ENCODE data around the gene LMTK2. TPM values are rescaled to one million over a fixed set of nuclear protein-coding genes. Genes with fewer than 3 reads are reported as not detected.

Gene LMTK2
- total RNA-seq, 1 donor from 2014 or later: 23.2 TPM

- no peak for DNase-seq (ENCODE audit: low read depth)
Measured at GRCh38 chr7:98137134-98137825, 30.6 kb downstream of the LMTK2 start.

DNA sequence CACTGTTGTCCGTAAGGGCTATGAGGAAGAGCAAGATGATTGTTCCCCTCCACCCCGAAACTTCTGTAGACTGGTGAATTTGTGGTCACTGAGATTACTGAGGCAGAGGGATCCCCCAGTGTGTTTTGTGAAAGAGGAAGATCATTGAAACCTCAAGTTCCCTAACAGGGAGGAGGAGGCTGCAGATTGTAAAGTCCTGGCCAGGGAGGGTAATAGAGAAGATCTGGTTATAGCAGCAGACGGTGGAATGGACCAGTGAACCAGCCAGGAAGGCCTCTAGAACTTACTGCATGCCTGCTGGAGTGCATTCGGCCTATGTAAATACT, 31.1 kb downstream of the LMTK2 start:
- DNase-seq (ENCODE audit: low read depth): no peak

DNA sequence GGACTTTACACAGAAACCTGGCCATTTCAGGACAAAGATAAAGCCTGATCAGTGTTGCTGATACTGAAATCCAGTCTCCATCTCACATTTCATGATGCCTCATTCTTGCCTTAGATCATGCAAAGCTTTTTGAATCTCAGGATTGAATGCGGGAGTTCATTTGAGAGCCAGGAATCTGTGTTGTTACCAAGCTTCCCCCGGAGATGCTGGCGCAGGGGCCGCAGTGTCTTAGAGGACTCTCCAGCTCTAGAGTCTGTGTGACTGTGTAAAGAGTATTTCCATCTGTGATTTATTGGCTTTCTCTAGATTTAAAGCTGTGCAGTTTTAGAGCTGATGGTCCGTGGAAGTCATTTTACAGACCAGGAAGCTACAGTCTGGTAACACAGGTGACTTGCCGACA, 32.0 kb downstream of the LMTK2 start:
- no peak for DNase-seq (ENCODE audit: low read depth)

DNA sequence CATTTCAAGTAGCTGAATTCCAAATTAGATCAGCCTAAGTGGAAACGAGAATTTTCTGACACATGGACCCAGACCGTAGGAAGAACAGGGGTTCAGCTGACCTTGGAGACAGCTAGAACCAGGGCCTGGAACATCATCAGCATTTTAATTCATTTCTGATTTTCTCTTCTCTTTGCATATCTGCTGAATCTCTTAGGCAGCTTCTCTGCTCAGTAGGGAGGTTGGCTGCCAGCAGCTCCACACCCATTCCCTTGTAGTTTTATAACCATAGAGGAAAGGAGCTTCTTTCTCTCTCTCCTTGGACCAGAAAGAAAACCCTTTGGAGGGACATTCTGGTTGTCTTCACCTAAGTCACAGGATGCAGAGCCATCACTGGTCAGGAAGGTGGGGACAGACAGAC, 36.0 kb downstream of the LMTK2 start:
- DNase-seq (ENCODE audit: low read depth): no peak

- no peak for DNase-seq (ENCODE audit: low read depth)
Measured at GRCh38 chr7:98148607-98149006, 41.9 kb downstream of the LMTK2 start.

GRCh38 chr7:98149116-98149692, 42.5 kb downstream of the LMTK2 start:
- DNase-seq (ENCODE audit: low read depth): no peak

DNA sequence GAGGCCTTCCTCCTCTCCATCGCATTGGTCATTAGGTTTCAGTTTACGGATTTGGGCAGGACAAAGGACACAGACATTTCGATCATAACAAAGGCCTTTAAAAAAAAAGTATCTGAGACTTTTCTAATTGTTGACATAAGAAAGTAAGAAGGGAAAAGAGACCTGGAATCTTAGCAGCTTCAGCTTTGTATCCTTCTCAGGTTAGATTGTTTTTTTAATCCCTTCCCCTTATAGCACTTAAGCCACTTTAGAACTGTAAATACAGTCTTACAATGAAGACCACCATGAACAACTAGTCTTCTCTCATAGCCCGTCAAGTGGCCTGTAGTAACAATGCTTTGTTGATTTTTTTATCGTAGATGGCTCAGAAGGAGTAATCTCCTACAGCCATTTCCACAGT, 45.2 kb downstream of the LMTK2 start:
- no peak for DNase-seq (ENCODE audit: low read depth)

DNA sequence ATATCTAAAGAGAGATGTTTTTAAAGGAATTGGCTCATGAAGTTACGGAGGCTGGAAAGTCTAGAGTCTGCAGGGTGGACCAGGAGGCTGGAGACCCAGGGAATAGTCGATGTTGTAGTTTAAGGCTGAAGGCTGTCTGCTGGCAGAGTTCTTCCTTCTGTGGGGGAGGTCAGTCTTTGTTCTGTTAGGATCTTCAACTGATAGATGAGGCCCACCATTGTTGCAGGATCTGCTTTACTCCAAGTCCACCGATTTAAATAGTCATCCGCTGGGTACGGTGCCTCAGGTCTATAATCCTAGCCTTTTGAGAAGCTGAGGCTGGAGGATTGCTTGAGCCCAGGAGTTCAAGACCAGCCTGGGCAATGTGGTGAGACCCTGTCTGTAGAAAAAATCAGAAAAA, 50.0 kb downstream of the LMTK2 start:
- no peak for DNase-seq (ENCODE audit: low read depth)

DNA sequence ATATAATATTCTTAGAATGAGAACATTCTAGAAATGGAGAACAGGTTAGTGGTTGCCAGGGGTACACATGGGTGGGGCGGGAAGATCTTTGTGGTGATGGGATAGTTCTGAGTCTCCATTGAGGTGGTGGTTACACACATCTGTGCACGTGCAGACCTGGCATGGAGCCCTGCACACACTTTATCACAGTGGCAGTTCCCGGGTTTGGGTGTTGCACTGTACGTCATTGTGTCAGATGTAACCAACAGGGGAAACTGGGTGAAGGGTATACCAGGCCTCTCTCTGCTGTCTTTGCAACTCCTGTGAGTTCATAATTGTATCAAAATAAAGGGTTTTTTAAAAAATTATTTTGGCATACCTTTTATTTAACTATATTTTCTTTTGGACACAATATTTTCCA, 51.1 kb downstream of the LMTK2 start:
- DNase-seq (ENCODE audit: low read depth): no peak

- DNase-seq (ENCODE audit: low read depth): no peak
Measured at GRCh38 chr7:98162758-98163157, 56.1 kb downstream of the LMTK2 start.

DNA sequence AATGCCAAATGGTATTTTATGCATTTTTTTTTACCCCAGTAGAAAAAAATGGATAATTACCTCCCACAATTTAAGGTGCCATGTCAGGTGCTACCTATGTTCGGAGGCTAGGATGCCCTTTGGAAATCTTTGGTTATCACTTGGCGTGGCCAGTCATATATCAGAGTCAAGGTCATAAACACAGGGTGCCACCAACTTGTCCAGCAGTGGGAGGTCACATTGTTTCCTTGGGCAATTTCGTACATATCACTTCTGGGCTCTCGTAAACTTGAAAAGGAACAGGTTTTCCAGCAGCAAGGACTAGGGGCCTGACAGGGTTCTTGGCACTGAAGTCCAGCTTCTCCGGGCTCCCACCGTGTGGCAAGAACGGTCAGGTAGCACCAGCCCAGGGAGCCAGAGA, 56.6 kb downstream of the LMTK2 start:
- DNase-seq (ENCODE audit: low read depth): no peak

- peak; percentile 36 for DNase-seq (ENCODE audit: low read depth)
Measured at GRCh38 chr7:98163704-98164494, 57.2 kb downstream of the LMTK2 start.

GRCh38 chr7:98165827-98166667, 59.4 kb downstream of the LMTK2 start:
- DNase-seq (ENCODE audit: low read depth): peak; percentile 27

DNA sequence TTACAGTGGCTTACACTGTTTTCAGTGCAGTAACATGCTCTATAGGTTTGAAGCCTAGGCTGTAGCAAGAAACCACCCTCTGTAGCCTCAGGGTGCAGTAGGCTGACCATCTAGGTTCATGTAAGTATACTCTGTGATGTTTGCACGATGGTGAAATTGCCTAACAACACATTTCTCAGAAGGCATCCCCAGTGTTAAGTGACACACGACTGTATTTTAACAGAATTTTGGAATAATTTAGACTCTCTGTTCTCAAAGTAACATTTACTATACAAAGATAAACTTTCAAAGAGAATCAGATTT, 60.0 kb downstream of the LMTK2 start:
- no peak for DNase-seq (ENCODE audit: low read depth)

- no peak for DNase-seq (ENCODE audit: low read depth)
Measured at GRCh38 chr7:98167653-98168052, 61.0 kb downstream of the LMTK2 start.

DNA sequence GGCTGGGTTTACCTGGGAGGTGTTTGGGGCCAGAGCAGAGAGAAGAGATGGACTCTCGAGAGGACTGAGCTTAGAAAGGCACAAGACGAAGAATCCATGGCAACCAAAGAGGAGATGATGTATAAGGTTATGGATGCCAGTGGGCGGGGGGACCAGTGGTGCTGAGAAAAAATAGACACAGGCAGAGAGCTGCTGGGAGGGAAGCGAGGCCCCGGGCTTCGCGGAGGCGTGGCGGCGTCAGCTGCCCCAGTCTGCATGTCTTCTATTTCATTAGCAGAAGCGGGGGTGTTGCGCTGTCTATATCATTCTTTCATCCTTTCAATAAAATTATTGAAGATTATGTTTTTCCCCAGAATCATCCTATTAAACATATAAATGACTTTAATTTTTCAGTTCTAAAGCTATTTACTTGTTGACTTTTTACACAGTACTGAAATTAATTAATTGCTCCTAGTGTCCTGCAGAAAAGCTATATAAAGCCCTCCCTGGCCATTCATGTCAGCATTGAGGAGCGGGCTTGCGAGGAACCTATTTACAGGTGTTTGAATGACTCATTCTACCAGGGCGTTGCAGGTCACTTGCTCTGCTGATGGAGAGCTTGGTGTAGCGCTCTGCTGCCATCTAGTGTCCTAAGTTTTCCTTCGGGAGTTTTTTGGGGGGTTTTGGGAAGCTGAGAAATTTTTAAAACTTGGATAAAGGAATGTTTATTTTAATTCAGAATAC, 61.7 kb downstream of the LMTK2 start:
- DNase-seq (ENCODE audit: low read depth): peak; percentile 84

GRCh38 chr7:98168904-98169621, 62.4 kb downstream of the LMTK2 start:
- no peak for DNase-seq (ENCODE audit: low read depth)

DNA sequence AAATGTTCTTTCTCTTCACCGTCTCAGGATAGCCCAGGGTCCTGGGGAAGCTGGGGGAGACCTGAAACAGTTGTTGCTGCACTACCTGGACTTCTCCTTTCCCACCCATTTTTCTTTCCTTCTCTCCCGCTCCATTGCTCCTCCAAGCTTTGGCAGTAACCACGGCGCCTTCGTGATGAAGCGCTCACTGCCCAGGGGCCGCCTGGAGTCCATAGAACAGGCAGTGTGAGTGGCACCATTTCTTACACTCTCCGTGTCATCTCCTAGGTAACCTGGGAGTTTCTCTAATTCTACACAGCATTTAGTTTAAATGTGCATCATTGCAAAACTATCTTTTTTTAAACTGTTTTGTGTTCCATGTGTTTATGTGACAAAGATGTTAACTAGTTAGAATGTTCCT, 64.3 kb downstream of the LMTK2 start:
- DNase-seq (ENCODE audit: low read depth): no peak

GRCh38 chr7:98171449-98171848, 64.8 kb downstream of the LMTK2 start:
- DNase-seq (ENCODE audit: low read depth): no peak

DNA sequence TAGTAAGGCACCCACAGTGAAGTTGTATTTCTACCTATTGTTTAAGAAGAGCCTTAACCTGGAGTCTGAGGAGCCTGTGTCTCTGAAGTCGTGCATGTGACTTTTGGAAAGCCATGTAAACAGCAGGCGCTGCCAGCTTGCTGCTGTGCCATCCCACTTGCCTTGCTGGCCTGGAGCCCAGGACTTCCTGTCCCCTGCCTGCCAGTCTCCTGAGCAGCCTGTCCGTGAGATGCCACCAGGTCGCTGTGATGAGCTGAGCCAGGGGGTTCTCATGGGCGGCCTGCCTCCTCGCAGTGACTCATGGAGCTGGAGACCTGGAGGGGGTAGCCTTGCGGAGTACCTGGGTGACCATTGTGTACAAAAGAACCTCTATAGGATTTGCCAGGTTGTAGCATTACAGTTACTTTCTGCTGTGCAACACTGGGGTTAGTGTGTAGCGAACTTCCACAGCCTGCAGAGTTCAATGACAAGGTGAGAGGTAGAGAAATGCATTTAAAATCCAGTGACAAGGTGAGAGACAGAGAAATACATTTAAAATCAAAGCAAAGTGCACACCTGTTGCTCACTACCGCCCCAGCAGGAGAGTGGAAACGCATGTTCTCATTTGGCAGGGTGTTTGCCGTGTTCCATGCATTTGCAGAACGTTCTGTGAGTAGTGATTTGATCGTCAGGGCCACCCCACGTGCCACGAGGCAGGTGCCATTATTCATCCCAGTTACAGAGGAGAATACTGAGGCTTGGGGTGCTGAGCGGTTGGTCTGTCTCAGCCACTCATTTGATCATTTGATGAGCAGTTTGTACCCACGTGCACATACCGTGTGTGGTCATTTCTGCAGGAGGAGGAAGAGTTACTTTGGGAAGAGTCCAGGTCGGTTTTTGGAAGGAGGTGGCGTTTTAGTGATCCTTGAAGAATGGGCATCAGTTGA, 67.9 kb downstream of the LMTK2 start:
- no peak for DNase-seq (ENCODE audit: low read depth)
